Spleen (tissue), 11 donors: ENCODE results near the gene TBL1X. TPM values are rescaled to one million over a fixed set of nuclear protein-coding genes. Genes with fewer than 3 reads are reported as not detected.
"Not testable (repeated sequence)": the region's sequence is repeated elsewhere in the genome, so short reads cannot be mapped to it uniquely, and the experiment has no call there.

ENCODE experiments used
- DNase-seq: peaks from one replicate; pipeline ENCODE4 v3.0.0-alpha.2; 2020
- H3K27ac ChIP-seq, 8 donors: fragments of 200-600 bp; sonication (generic) in 7 of 8; 1 replicate in 4 of 8; 2 replicates in 4 of 8; pipeline versions ENCODE4 v1.5.0 to v1.8.0; 2016 to 2021; ENCODE audit warnings: inconsistent platforms in 4 of 8, mild to moderate bottlenecking in 4 of 8, moderate library complexity in 1 of 8
- H3K27me3 ChIP-seq, 7 donors: fragments of 200-600 bp; sonication (generic) in 6 of 7; replicated peaks in 1 of 7; 1 replicate in 4 of 7; 2 replicates in 3 of 7; pipeline versions ENCODE4 v1.5.0 to v1.8.0; 2016 to 2021; ENCODE audit warnings: inconsistent platforms in 3 of 7, mild to moderate bottlenecking in 1 of 7
- H3K36me3 ChIP-seq, 6 donors: fragments of 200-600 bp; sonication (generic) in 5 of 6; 1 replicate in 4 of 6; 2 replicates in 2 of 6; pipeline versions ENCODE4 v1.5.0 to v1.8.0; 2016 to 2021; ENCODE audit warnings: inconsistent platforms in 2 of 6
- H3K4me1 ChIP-seq, 6 donors: fragments of 200-600 bp; sonication (generic) in 5 of 6; 1 replicate in 3 of 6; 2 replicates in 3 of 6; pipeline versions ENCODE4 v1.5.0 to v1.8.0; 2016 to 2021; ENCODE audit warnings: inconsistent platforms in 3 of 6
- H3K4me3 ChIP-seq, 8 donors: fragments of 200-600 bp; sonication (generic) in 7 of 8; 1 replicate in 4 of 8; 2 replicates in 4 of 8; pipeline versions ENCODE4 v1.5.0 to v1.8.0; 2016 to 2021; ENCODE audit warnings: inconsistent platforms in 4 of 8, mild to moderate bottlenecking in 4 of 8, moderate library complexity in 2 of 8
- H3K9me3 ChIP-seq, 8 donors: fragments of 200-600 bp; sonication (generic) in 7 of 8; 1 replicate in 4 of 8; 2 replicates in 4 of 8; pipeline versions ENCODE4 v1.5.0 to v1.8.0; 2016 to 2021; ENCODE audit warnings: inconsistent platforms in 4 of 8
- POLR2A ChIP-seq, 3 donors: fragments of 450-650 bp; IDR thresholded peaks; one replicate each; pipeline ENCODE4 v1.5.1; 2017; ENCODE audit warnings: antibody characterized with exemption in 3 of 3, mild to moderate bottlenecking in 1 of 3
- POLR2AphosphoS5 ChIP-seq, 3 donors: sonication (generic); formaldehyde crosslinking; IDR thresholded peaks; one replicate each; pipeline ENCODE4 v1.5.1; 2017; ENCODE audit warnings: antibody characterized with exemption in 3 of 3
- WGBS, 5 donors: extraction: QIAGEN DNeasy Blood & Tissue Kit in 3 of 5; methylation state at CpG; one replicate each; pipeline versions ENCODE4 v1.1.5 to v1.1.7; 2013 to 2018; 5-methylcytosine and 5-hydroxymethylcytosine counted together
- intact Hi-C: fragments of 100-400 bp; cut with DNase I; formaldehyde crosslinking; loops from one replicate; pipeline ENCODE4 v1.15.0; 2023; ENCODE audit warnings: low total_unique reads
- polyA plus RNA-seq, 3 donors: library from polyadenylated mRNA; stranded (reverse); fragments of 200-250 nt; gene quantifications; one replicate each; pipeline ENCODE4 v1.2.1, GENCODE V29; 2013
- total RNA-seq, 7 donors: library from RNA; depleted of rRNA in 3 of 7; stranded (reverse); fragments of >200 nt in 3 of 7; fragmentation: NEBNext Ultra II Directional in 4 of 7; extraction: Animal tissue kit (Norgen Biotek cat#: 25700) in 4 of 7; gene quantifications; one replicate each; pipeline versions ENCODE4 v1.1.0 to v1.2.1, GENCODE V29; 2016 to 2021
- TF ChIP-seq, protein P1 (sequence below), 11 experiments: fragments of 200-600 bp in 7 of 11; fragments of 450-650 bp in 4 of 11; sonication (generic) in 4 of 11; IDR thresholded peaks in 8 of 11; conservative IDR thresholded peaks in 3 of 11; 1 replicate in 7 of 11; 2 replicates in 4 of 11; pipeline versions ENCODE4 v1.4.0 to v1.8.0; 2016 to 2021; ENCODE audit warnings: antibody characterized with exemption in 11 of 11, inconsistent platforms in 4 of 11, mild to moderate bottlenecking in 1 of 11
- donor health status: healthy with polysubstance abuse.
- donor health status: DM: no; HTN: no; CAD: no; lungs with moderate emphysema.
- donor health status: DM: no; HTN: no; CAD: no.
- donor health status: Bipolar disorder and iron deficiency.
- donor health status: healthy.
- donor health status: DM: no; HTN: no; CAD: no.
- donor health status: DM: yes; HTN: yes; CAD: no.

The TBL1X gene
- total and polyA plus RNA-seq, 10 donors = 3.0 to 37.2 (median 21.4) TPM

DNA sequence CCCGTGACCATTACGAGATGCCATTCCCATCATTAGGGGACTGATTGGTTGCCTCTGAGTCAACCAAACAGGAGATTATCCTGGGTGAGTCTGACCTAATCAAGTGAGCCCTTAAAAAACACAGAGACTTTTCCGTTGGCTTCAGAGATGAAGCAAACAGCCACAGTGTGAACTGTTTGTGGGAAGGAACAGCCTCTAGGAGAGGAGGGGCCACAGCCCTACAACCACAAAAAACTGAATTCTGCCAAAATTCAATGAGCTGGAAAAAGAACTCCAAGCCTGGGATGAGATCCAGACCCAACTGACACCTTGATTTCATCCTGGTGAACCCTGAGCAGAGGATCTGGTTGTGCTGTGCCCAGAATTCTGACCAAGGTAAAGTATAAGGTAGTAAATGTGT lies 31.3 kb upstream of the TBL1X start:
- Histone ChIP-seq H3K4me1 (no peaks in the 10 kb centered on the region), H3K36me3 (no peaks in the 10 kb centered on the region), H3K27ac (no peak overlapping the region), H3K9me3 (no peaks in the 10 kb centered on the region), H3K4me3 (no peak overlapping the region), H3K27me3 (no peaks in the 10 kb centered on the region)
- WGBS, 5 donors = 56 to 83% (median 77%) methylated on average over 3 of the region's 3 CpGs
- no peak for DNase-seq
- TF ChIP-seq POLR2AphosphoS5 (IDR thresholded peaks at IDR 0.05) (no peak), POLR2A (IDR thresholded peaks at IDR 0.05) (no peak)
- TF ChIP-seq, protein P1, sequence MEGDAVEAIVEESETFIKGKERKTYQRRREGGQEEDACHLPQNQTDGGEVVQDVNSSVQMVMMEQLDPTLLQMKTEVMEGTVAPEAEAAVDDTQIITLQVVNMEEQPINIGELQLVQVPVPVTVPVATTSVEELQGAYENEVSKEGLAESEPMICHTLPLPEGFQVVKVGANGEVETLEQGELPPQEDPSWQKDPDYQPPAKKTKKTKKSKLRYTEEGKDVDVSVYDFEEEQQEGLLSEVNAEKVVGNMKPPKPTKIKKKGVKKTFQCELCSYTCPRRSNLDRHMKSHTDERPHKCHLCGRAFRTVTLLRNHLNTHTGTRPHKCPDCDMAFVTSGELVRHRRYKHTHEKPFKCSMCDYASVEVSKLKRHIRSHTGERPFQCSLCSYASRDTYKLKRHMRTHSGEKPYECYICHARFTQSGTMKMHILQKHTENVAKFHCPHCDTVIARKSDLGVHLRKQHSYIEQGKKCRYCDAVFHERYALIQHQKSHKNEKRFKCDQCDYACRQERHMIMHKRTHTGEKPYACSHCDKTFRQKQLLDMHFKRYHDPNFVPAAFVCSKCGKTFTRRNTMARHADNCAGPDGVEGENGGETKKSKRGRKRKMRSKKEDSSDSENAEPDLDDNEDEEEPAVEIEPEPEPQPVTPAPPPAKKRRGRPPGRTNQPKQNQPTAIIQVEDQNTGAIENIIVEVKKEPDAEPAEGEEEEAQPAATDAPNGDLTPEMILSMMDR (IDR thresholded peaks at IDR 0.05 in 8 of 11, conservative IDR thresholded peaks at IDR 0.05 in 3 of 11) = no peak
- intact Hi-C loops = no loop called here

DNA sequence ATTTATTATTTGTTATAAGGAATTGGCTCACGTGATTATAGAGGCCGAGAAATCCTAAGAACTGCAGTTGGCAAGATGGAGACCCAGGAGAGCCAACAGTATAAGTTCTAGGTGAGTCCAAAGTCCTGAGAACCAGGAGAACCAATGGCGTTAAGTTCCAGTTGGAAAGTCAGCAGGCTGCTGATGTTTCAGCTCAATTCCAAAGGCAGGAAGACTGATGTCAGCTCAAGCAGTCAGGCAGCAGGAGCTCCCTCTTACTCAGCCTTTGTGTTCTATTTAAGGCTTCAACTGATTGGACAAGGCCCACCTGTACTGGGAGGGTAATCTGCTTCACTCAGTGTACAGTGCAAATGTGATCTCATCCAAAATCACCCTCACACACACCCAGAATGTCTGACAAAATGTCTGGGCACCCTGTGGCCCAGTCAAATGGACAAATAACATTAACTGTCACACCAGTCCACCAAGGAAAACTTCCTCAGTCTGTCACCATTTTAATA lies 30.8 kb upstream of the TBL1X start:
- Histone ChIP-seq H3K4me3 (no peak overlapping the region), H3K27ac (no peak overlapping the region), H3K4me1 (no peaks in the 10 kb centered on the region), H3K36me3 (no peaks in the 10 kb centered on the region), H3K27me3 (no peaks in the 10 kb centered on the region), H3K9me3 (no peaks in the 10 kb centered on the region)
- no peak for DNase-seq
- intact Hi-C loops = no loop called here
- no peak for TF ChIP-seq POLR2A (IDR thresholded peaks at IDR 0.05)
- TF ChIP-seq POLR2AphosphoS5 (IDR thresholded peaks at IDR 0.05) = no peak
- TF ChIP-seq, protein P1 (IDR thresholded peaks at IDR 0.05 in 8 of 11, conservative IDR thresholded peaks at IDR 0.05 in 3 of 11) = no peak
- 74 to 100% (median 92%) methylated on average over 3 of the region's 3 CpGs for WGBS, 5 donors

DNA sequence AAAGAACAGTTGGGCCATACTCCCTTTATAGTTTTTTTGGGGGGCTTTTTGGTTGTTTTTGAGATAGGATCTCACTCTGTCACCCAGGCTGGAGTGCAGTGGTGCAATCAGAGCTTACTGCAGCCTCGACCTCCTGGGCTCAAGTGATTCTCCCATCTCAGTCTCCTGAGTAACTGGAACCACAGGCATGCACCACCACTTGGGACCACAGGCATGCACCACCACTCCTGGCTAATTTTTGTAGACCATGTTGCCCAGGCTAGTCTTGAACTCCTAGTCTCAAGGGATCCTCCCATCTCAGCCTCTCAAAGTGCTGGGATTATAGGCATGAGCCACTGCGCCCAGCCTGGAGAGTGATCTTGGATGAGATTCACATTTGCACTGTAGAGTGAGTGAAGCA lies 29.8 kb upstream of the TBL1X start:
- DNase-seq, H3K27ac ChIP-seq, H3K27me3 ChIP-seq, H3K4me3 ChIP-seq, H3K9me3 ChIP-seq, H3K36me3 ChIP-seq, intact Hi-C loops, H3K4me1 ChIP-seq: not testable (repeated sequence)
- WGBS, 5 donors = 63 to 92% (median 64%) methylated on average over 2 of the region's 2 CpGs; no CpG with 5 or more reads in 1 of the 5 donors

DNA sequence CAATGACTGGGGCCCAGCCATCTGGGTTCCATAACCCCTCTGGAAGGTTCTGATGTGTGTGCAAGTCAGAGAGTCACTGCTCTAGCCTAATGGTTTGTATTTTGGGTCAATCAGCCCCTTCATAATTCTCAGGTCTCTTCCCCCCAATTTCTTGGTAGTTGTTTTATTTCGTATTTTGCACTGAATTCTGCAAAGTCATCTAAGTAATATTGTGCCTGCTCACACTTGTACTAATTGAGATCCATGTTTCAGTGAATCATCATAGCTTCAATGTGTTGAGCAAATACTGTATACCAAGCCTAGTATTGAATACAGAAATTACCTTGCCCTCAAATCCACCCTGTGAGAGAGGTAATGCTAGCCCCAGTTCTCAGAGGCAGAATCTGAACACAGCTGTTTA lies 28.0 kb upstream of the TBL1X start:
- Histone ChIP-seq H3K4me1 (peaks cover 0 to 15% (median 4%) of the 10 kb centered on the region in 6 donors), H3K4me3 (no peak overlapping the region), H3K27me3 (no peaks in the 10 kb centered on the region), H3K27ac (no peak overlapping the region), H3K9me3 (no peaks in the 10 kb centered on the region), H3K36me3 (no peaks in the 10 kb centered on the region)
- intact Hi-C loops = no loop called here
- DNase-seq = no peak
- WGBS, 5 donors = 61 to 89% (median 75%) methylated on average over 1 of the region's 1 CpG
- TF ChIP-seq POLR2A (IDR thresholded peaks at IDR 0.05) = no peak
- TF ChIP-seq, protein P1 (IDR thresholded peaks at IDR 0.05 in 8 of 11, conservative IDR thresholded peaks at IDR 0.05 in 3 of 11) = no peak
- TF ChIP-seq POLR2AphosphoS5 (IDR thresholded peaks at IDR 0.05) = no peak
